Glutamatergic neuron (in vitro differentiated cells): ENCODE results near the gene ESRP2. TPM values are rescaled to one million over a fixed set of nuclear protein-coding genes. Genes with fewer than 3 reads are reported as not detected.

Experiments used
- DNase-seq: peaks from one replicate; pipeline ENCODE4 v3.0.0; 2022
- H3K27ac Mint-ChIP-seq: one replicate; pipeline ENCODE4 v1.8.0; 2020; ENCODE audit warnings: mild to moderate bottlenecking, mixed read lengths, inconsistent platforms; ENCODE audit not compliant: unreplicated experiment
- H3K27me3 Mint-ChIP-seq: one replicate; pipeline ENCODE4 v1.8.0; 2020; ENCODE audit warnings: mild to moderate bottlenecking, moderate library complexity, mixed read lengths, inconsistent platforms; ENCODE audit not compliant: unreplicated experiment
- H3K36me3 Mint-ChIP-seq: one replicate; pipeline ENCODE4 v1.8.0; 2020; ENCODE audit warnings: mild to moderate bottlenecking, mixed read lengths, inconsistent platforms; ENCODE audit not compliant: unreplicated experiment
- H3K4me1 Mint-ChIP-seq: one replicate; pipeline ENCODE4 v1.8.0; 2020; ENCODE audit warnings: mild to moderate bottlenecking, low read depth, mixed read lengths, inconsistent platforms; ENCODE audit not compliant: unreplicated experiment
- H3K4me3 Mint-ChIP-seq: one replicate; pipeline ENCODE4 v1.8.0; 2020; ENCODE audit warnings: mild to moderate bottlenecking, mixed read lengths, inconsistent platforms; ENCODE audit not compliant: unreplicated experiment
- H3K9me3 Mint-ChIP-seq: one replicate; pipeline ENCODE4 v1.8.0; 2020; ENCODE audit warnings: mild to moderate bottlenecking, moderate library complexity, mixed read lengths, inconsistent platforms; ENCODE audit not compliant: unreplicated experiment
- total RNA-seq: library from RNA; stranded (reverse); fragmentation: NEBNext Ultra II Directional; extraction: Animal tissue kit (Norgen Biotek cat#: 25700); gene quantifications from one replicate; pipeline ENCODE4 v1.2.1, GENCODE V29; 2021; ENCODE audit not compliant: unreplicated experiment
- TF ChIP-seq, protein P1 (sequence below): fragments of 200-600 bp; sonication (generic); IDR thresholded peaks from one replicate; pipeline ENCODE4 v1.5.0; 2021; ENCODE audit not compliant: partially characterized antibody, unreplicated experiment

Gene ESRP2
- total RNA-seq, 1 donor from 2014 or later = not detected

DNA sequence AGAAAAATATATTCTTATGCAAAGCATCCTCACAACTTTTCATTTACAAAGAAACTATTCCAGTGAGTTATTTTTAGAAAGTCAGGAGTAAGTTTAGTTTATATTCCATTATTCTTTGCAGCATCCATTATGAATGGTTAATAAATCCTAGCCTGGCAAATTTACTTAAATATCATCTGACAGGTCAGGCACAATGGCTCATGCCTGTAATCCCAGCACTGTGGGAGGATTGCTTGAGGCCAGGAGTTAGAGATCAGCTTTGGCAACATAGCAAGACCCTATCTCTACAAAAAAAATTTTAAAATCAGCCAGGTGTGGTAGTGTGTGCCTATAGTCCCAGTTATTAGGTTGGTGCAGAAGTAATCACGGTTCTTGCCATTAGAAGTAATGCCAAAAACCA, 12.9 kb downstream of the ESRP2 start:
- no peak overlapping the region for H3K27ac Mint-ChIP-seq
- H3K4me1 Mint-ChIP-seq = peaks cover 4% of the 10 kb centered on the region
- H3K9me3 Mint-ChIP-seq = no peaks in the 10 kb centered on the region
- H3K27me3 Mint-ChIP-seq = no peaks in the 10 kb centered on the region
- no peak overlapping the region for H3K4me3 Mint-ChIP-seq
- no peak for DNase-seq
- no peaks in the 10 kb centered on the region for H3K36me3 Mint-ChIP-seq
- TF ChIP-seq, protein P1, sequence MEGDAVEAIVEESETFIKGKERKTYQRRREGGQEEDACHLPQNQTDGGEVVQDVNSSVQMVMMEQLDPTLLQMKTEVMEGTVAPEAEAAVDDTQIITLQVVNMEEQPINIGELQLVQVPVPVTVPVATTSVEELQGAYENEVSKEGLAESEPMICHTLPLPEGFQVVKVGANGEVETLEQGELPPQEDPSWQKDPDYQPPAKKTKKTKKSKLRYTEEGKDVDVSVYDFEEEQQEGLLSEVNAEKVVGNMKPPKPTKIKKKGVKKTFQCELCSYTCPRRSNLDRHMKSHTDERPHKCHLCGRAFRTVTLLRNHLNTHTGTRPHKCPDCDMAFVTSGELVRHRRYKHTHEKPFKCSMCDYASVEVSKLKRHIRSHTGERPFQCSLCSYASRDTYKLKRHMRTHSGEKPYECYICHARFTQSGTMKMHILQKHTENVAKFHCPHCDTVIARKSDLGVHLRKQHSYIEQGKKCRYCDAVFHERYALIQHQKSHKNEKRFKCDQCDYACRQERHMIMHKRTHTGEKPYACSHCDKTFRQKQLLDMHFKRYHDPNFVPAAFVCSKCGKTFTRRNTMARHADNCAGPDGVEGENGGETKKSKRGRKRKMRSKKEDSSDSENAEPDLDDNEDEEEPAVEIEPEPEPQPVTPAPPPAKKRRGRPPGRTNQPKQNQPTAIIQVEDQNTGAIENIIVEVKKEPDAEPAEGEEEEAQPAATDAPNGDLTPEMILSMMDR = no peak

DNA sequence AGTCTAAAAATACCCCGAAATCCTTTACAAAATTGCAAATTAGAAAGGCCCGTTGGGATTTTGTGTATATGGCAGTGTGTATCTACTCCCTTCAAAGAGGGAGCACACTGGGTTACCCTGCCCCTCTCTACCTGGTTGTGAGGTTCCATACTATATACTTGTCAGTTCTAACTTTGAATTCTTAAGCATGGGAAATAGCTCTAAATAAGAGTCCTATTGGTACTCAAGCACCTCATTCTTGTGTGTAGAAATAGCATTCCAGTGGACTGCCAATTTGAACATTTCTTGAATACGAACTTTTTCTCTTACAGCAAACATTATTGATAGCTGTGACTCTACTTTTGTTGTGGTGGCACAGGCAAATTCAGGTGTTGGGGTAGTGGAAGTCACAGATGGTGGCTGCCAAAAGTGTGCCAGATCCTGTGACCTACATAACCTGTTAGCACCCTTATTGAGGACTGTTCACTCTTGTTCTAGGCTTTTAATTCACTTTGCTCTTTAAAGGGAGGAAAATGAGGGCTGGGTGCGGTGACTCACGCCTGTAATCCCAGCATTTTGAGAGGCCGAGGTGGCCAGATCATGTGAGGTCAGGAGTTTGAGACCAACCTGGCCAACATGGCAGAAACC, 16.1 kb downstream of the ESRP2 start:
- H3K27me3 Mint-ChIP-seq = no peaks in the 10 kb centered on the region
- TF ChIP-seq, protein P1 = no peak
- H3K4me3 Mint-ChIP-seq = no peak overlapping the region
- H3K27ac Mint-ChIP-seq = no peak overlapping the region
- no peak for DNase-seq
- H3K4me1 Mint-ChIP-seq = peaks cover 2% of the 10 kb centered on the region
- no peaks in the 10 kb centered on the region for H3K9me3 Mint-ChIP-seq
- H3K36me3 Mint-ChIP-seq = no peaks in the 10 kb centered on the region

DNA sequence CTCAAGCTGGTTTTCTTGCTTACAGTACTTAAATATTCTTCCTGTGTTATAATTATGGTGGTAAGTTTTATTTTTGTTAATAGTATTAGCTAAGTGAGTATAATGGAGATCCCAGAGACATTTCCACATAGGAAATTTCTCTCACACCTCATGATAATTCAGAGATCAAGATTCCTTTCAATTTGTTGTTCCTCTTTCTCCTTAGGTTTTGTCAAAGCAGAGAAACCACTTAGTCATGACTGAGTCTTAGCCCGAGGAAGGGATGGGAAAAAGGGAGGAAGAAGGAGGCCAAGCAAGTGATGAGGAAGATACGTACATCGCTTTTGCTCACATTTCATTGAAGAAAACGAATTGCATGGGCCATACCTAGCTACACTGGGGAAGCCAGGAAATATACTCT, 18.4 kb downstream of the ESRP2 start:
- TF ChIP-seq, protein P1 = no peak
- no peaks in the 10 kb centered on the region for H3K27me3 Mint-ChIP-seq
- no peak for DNase-seq
- peaks cover 2% of the 10 kb centered on the region for H3K4me1 Mint-ChIP-seq
- H3K4me3 Mint-ChIP-seq = no peak overlapping the region
- H3K9me3 Mint-ChIP-seq = no peaks in the 10 kb centered on the region
- no peaks in the 10 kb centered on the region for H3K36me3 Mint-ChIP-seq
- H3K27ac Mint-ChIP-seq = no peak overlapping the region

- Mint-ChIP-seq H3K27ac (no peak overlapping the region), H3K4me1 (peaks cover 2% of the 10 kb centered on the region), H3K9me3 (no peaks in the 10 kb centered on the region), H3K36me3 (no peaks in the 10 kb centered on the region), H3K27me3 (no peaks in the 10 kb centered on the region), H3K4me3 (no peak overlapping the region)
- DNase-seq = no peak
- TF ChIP-seq, protein P1 = no peak
Observed at GRCh38 chr16:68216240-68216639, 19.7 kb downstream of the ESRP2 start.

- Mint-ChIP-seq H3K9me3 (no peaks in the 10 kb centered on the region), H3K27me3 (no peaks in the 10 kb centered on the region), H3K4me3 (no peak overlapping the region), H3K27ac (no peak overlapping the region), H3K4me1 (peaks cover 2% of the 10 kb centered on the region), H3K36me3 (no peaks in the 10 kb centered on the region)
- no peak for DNase-seq
- TF ChIP-seq, protein P1 = no peak
Observed at GRCh38 chr16:68215302-68215701, 20.6 kb downstream of the ESRP2 start.
